Ammon's horn (tissue), 1 donor: ENCODE measurements around the gene TRNP1.

Experiments
- DNase-seq: peaks from one replicate; pipeline ENCODE4 v3.0.0-alpha.2; 2016; ENCODE audit warnings: low spot score

The TRNP1 gene

DNA sequence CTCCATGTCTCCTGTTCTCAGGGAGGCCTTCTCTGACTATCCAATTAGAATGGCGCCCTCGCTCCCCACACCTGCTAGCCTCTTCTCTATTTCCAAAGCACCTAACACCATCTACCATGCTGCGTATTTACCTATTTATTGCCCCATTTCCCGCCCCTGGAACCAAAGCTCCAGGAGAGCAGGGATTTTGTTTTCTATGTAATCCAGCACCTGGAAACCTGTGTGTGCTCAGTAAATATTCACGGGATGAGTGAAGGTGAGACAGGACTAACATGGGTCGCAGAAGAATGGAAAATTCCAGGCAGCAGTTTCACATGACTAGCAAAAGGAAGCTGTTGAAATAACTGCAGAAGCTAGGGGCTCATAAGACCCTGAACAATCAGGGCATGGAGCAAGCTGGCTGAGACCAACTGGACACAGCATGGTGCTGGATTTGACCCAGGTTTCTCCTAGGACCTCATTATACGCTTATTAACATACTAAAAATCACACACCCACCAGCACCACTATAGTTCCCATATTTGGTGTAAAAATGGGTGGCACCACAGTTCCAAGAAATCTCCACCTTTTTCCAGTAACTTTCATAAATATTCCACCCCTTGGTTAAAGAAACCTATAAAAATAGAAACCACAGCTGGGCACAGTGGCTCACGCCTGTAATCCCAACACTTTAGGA lies 34.2 kb downstream of the TRNP1 start:
- DNase-seq, result no peak

DNA sequence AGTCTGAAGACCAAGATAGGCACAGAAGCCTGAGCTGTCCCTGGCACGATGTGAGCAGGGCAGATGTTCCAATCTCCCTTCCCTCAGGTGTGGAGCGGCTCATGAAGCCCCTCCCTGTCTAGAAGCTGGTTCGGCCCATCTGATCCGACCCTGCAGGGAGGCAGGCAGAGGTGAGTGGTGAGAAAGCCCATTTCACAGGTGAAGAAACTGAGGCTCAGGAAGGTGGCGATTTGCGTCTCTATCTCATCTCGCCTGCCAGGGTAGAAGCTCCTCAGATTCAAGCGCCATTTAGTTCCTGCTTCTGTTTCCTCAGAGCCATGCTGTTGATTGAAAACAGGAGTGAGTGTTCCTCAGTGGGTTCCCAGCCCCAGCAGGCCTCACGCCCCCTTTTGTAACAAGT lies 36.0 kb downstream of the TRNP1 start:
- no peak for DNase-seq

DNA sequence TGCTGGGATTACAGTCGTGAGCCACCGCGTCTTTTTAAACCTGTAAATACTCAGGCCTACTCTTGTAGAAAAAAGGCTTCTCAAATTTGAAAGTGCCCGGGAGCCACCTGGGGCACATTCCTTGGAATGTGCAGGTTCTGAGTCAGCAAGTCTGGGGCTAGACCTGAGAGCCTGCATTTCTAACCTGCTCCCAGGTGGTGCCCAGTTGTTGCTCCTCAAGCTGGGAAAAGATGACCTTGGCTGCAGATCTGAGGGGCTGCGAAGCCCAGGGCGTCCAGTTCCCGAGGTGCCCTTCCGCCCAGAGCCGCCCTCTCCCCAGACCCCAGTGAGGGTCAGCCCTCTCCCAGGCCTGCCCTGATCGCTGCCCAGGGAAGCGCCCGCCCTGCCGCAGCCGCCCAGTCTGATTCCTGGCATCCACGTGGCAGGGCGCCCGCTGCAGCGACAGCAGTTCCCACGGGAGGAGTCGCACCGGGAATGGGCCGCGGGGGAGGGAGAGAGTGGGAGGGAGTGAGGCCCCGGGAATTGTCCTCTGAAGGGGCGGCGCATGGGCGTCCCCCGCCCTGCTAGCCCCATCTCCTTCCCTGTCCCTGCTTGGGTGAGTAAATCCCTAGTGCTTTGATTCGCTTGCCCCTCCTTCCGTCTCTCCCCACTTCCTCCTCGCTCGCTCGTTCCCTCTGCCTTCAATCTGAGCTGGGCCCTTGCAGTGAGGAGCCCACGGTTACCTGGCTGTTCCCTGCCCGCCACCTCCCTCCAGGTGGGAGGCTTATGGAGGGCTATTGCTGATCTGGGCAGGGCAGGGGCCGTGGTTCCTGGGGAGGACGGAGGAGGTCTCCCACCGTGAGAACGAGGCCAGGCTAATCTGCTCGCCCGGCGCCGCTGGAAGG lies 38.0 kb downstream of the TRNP1 start:
- peak; percentile 68 for DNase-seq

DNA sequence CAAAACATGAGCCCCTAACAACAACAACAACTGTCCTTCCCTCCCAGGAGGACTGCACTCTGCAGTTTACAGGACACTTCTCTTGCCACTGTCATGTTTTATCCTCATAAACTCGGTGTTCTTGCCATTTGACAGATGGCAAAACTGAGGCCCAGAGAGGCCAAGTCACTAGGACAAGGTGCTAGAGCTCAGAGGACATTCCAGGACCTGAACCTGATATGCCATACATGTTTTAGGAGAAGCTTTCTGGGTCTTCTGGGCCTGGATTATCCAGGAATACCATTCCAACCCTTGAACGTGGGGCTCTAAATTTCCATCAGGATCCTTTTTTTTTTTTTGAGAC lies 38.6 kb downstream of the TRNP1 start:
- DNase-seq, result no peak

DNA sequence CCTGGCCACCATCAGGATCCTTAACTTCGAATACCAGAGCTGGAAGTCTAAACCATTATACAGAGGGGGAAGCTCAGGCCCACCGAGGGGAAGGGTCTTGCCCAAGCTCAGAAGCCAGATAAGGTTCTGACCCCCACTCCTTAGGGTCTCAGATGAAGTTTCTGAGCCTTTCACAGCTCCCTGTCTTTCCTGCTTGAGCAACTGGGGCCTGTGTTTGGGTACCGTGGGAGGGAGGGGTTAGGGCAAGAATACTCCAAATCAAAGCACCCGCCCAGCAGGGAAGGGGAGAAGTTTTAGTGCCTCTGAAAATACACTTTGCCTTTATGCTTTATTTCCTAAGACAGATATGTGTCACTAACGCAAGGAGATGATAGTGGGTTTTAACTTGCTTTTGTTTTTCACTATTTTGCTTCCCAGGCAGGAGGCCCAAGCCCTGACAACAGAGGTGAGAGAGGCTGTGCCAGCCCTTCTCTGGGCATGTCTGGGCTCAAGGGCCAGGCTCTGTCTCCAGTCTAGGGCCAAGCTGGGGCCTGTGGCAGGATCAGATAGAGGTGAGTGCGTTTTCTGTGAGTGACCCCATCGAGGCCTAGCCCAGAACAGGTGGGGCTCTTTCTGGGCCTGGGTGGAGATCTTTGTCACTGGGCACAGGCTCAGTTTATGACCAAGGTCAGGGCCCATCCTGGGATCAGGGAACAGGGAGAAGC lies 39.7 kb downstream of the TRNP1 start:
- no peak for DNase-seq

DNA sequence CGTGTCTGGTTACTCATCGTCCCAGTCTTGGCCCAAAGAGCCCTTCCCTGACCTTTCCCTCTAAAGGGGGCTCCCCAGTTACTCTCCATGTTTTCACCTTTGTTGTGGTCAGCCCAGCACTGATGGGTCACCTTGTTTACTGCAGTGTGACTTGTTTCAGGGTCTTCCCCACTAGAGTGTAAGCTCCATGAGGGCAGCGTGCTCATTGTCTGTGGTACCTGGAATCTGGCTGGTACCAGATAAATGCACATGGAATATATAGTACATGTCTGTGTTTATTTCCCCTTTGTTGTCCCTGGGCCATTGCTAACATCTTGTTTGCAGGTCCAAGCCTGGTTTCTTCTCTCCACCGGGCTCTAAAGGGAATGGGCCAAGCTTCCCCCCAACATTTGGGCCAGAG lies 41.9 kb downstream of the TRNP1 start:
- DNase-seq, result no peak

DNA sequence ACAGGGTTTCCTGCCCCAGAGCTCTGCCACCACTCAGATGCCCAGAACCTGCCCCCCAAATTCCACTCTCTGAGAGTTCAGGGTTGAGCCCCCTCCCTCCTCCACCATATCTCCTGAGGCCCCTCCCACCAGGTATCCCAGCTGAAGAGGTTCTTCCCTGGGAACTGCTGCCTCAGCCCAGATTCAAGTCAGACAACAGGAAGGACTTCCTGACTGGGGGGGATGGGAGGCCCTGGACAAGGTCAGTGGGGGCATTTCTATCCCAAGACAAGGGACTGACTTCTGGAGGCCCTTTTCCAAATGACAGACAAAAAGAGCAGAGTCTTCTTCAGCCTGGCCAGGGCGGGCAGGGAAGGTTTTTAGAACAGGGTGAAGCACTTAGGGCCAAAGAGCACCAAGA lies 43.2 kb downstream of the TRNP1 start:
- no peak for DNase-seq

DNA sequence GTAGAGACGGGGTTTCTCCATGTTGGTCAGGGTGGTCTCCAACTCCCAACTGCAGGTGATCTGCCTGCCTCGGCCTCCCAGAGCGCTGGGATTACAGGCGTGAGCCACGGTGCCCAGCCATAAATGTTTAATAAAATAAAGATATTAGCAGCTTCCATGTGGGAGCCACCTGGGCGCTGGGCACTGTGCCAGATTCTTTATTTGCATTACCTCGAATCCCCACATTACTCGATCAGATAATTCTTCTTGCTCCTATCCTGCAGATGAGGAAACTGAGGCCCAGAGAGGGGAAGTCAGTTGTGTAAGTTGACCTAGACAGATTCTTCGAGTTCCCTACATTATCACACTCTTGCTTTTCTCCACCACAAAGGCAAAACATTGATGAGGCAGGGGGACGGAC lies 44.0 kb downstream of the TRNP1 start:
- no peak for DNase-seq

DNA sequence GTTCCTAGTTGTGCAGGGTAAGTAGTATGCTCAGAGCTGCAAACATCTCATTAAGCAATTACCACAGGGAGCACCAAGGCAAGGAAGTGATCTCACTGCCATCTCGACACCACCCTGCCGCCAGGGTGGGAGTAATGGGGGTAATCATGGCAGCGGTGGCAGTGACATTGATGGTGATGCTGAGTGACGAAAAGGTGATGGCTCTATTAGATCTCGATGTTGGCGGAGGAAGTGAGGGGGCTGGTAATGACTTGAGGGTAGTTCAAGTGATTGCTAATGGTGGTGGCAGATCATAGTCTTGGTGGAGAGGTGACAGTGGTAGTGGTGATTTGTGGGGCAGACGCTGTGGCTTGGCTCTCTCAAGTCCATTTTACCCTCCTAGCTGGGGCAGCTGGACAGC lies 44.5 kb downstream of the TRNP1 start:
- DNase-seq, result no peak

DNA sequence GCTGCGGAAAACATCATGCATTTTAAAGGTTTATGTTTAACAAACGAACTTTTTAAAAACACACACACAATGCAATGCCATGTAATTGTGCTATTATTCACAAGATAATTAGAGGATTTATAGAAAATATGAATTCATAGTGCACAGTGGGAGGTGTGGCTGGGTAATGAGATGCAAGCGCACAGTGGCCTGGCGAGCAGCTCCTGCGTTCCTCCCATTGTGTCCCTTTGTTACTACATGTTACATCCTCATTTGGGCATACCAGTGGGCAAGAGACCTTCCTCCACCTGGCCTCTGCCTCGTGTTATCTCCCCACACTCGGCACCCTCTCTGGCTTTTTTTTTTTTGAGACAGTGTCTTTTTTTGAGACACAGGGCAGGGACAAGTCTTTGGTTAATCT lies 49.2 kb downstream of the TRNP1 start:
- DNase-seq, result no peak

DNA sequence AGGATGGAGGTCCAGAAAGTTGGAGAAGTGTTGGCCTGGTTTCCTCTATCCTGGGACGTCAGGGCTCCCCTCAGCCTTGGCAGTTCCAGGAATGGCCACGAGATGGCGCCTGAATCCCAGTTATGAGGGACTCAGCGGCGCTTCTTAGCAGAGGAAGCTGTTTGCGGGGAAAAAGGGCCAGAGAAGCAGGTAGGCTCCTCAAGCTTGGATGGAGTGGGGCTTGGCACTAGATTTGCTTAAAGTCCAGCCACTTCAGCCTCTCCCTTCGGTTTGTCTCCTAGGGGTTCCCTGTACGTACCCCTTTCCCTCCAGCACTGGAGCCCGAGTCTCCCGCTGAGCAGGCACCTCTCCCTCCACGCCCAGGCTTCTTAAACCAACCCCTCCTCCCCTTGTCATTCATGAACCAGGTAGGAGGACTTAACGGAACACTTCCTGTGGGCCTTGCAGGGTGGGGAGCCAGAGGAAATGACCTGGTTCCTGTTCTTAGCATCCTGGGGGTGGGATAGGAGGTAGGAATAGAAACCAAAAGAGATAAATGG lies 51.2 kb downstream of the TRNP1 start:
- DNase-seq, result peak; percentile 86

DNA sequence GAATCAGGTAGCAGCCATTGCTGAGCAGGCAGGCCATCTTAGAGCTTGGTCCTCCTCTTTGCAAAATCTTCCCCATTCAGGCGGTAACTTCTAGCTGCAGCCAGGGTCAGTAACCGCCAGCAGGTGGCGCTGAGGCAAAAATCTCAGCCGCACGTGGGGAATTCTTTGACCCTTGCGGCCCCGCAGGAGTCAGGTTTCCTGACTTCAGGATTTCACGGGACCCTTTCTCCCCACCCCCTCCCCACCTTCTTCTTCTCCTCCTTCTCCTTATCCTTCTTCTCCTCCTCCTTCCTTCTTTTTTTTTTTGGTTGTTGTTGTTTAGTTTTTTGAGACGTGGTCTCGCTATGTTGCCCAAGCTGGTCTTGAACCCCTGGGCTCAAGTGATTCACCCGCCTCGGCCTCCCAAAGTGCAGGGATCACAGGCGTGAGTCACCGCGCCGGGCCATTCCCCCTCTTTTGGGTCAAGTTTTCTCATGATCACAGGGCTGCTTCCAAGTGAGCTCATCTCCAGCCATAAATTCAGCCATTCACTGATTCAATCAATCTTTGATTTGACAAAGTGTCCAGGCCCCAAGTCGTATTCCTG lies 52.6 kb downstream of the TRNP1 start:
- peak; percentile 63 for DNase-seq

DNA sequence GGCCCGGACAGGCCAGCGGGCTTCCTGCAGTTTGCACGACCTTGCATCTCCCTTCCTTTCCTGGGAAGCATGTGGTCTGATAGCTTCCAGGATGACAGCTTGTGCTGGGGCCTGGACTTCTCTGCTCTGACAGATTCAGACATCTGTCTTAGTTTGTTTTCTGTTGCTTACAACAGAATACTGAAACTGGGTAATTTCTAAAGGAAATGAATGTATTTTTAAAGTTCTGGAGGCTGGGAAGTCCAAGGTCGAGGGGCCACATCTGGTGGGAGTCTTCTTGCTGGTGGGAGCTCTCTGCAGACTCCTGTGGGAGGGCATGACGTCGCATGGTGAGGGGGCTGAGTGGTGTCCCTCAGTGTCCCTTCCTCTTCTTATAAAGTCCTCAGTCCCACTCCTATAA lies 54.4 kb downstream of the TRNP1 start:
- no peak for DNase-seq

DNA sequence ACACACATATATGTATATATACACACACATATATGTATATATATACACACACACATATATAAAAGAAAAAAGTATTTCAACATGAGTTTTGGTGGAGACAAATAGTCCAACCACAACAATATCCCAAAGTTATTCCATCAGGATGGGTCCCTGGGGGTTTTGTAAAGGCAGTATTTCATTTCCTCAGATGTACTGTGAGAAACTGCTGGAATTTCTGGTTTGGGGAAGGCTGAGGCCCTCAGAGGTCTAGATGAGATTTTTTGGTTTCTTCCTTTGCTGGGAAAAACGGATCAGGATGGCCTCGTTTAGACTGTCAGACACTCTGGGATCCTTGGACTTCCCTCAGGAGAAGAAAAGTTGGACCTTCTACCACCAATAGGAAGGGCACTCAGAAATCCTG lies 55.6 kb downstream of the TRNP1 start:
- DNase-seq, result no peak

DNA sequence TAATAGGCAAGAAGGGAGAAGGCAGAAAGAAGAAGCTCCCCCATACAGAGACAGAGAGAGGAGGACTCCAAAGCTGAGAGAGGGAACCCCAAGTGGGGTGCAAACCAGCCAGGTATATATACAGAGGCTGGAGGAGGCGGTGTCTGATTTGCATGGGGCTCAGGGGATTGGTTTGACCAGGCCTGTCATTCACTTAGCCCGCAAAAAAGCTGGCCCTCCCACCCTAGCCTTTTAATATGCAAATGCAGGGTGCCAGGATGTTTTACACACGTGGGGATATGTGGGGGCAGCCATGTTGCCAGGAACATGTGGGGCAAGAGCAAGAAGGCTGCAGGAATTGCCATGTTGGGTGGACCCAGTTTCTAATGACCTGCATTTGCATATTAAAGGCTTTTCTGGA lies 56.1 kb downstream of the TRNP1 start:
- DNase-seq, result no peak
